ENCODE data around the gene ACD.

DNA sequence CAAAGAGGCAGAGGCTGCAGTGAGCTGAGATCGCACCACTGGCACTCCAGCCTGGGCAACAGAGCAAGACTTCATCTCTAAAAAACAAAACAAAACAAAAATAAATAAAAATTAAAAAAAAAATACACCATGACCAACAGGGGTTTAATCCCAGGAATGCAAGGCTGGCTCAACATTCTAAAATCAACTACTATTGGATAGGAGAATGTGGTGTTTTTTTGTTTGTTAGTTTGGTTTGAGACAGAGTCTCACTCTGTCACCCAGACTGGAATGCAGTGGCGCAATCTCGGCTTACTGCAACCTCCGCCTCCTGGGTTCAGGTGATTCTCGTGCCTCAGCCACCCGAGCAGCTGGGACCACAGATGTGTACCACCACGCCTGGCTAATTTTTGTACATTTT, 39.2 kb upstream of the ACD start:
- no peak for TF ChIP-seq CTCF (IDR thresholded peaks at IDR 0.05)
- no peak for TF ChIP-seq POLR2A (IDR thresholded peaks at IDR 0.05)

All from body of pancreas (tissue), 4 donors.